Activated CD8-positive, alpha-beta T cell treated with anti-CD3 and anti-CD28 coated beads for 36 hours (primary cell): Measurements from ENCODE around the gene OR4E2. TPM values are rescaled to one million over a fixed set of nuclear protein-coding genes. Genes with fewer than 3 reads are reported as not detected.

Experiments
- ATAC-seq: fragments of 200-7000 bp; cut with Tn5 transposase; one replicate; pipeline ENCODE4 v1.10.0; 2021; ENCODE audit warnings: mild to moderate bottlenecking, moderate library complexity
- CTCF ChIA-PET: fragments of 350-600 bp; sonication (Branson Sonifier 250); formaldehyde crosslinking; loops from one replicate; lab custom pipeline; 2021; ENCODE audit warnings: antibody characterized with exemption; lab: Charles Lee
- POLR2A ChIA-PET: fragments of 350-600 bp; sonication (Branson Sonifier 250); formaldehyde crosslinking; loops from one replicate; lab custom pipeline; 2021; ENCODE audit warnings: antibody characterized with exemption; lab: Charles Lee
- DNase-seq: peaks from one replicate; pipeline ENCODE4 v3.0.0-alpha.2; 2020
- H3K27ac Mint-ChIP-seq: one replicate; pipeline ENCODE4 v1.8.0; 2021; ENCODE audit warnings: mild to moderate bottlenecking, mixed read lengths
- H3K27me3 Mint-ChIP-seq: one replicate; pipeline ENCODE4 v1.8.0; 2021; ENCODE audit warnings: mixed read lengths
- H3K36me3 Mint-ChIP-seq: one replicate; pipeline ENCODE4 v1.8.0; 2021; ENCODE audit warnings: low read depth, mixed read lengths
- H3K4me1 Mint-ChIP-seq: one replicate; pipeline ENCODE4 v1.8.0; 2021; ENCODE audit warnings: low read depth, mixed read lengths
- H3K4me3 Mint-ChIP-seq: one replicate; pipeline ENCODE4 v1.8.0; 2021; ENCODE audit warnings: mild to moderate bottlenecking, moderate library complexity, mixed read lengths
- H3K9me3 Mint-ChIP-seq: one replicate; pipeline ENCODE4 v1.8.0; 2021; ENCODE audit warnings: mixed read lengths
- CTCF ChIP-seq: fragments of 200-600 bp; IDR thresholded peaks from one replicate; pipeline ENCODE4 v1.8.0; 2022; ENCODE audit warnings: antibody characterized with exemption, mild to moderate bottlenecking
- intact Hi-C: fragments of 100-400 bp; cut with micrococcal nuclease; formaldehyde crosslinking; loops from one replicate; pipeline ENCODE4 v1.10.0; 2022
- total RNA-seq, 2 experiments: library from RNA; stranded (reverse); gene quantifications; one replicate each; pipeline ENCODE4 v1.2.3, GENCODE V29; 2021

The OR4E2 gene
- total RNA-seq, 2 experiments from 2014 or later = not detected

GRCh38 chr14:21652209-21652808 lies 1.3 kb upstream of the OR4E2 start:
- Mint-ChIP-seq H3K9me3 (peaks cover 1% of the 10 kb centered on the region), H3K27ac (no peak overlapping the region), H3K27me3 (peaks cover 23% of the 10 kb centered on the region), H3K36me3 (no peaks in the 10 kb centered on the region), H3K4me3 (no peak overlapping the region), H3K4me1 (no peaks in the 10 kb centered on the region)
- ATAC-seq = no peak
- POLR2A ChIA-PET = interaction anchor here (1.1 kb wide), 1 partner anchor 9 kb away, joined by 4 read pairs; no protein-coding TSS in a partner anchor
- no peak for TF ChIP-seq CTCF
- CTCF ChIA-PET = interaction anchor here (1.3 kb wide), 1 partner anchor 12 kb away, joined by 6 read pairs; no protein-coding TSS in a partner anchor
- intact Hi-C loops = no loop called here
- DNase-seq = no peak

- no peak for ATAC-seq
- H3K27ac Mint-ChIP-seq = no peak overlapping the region
- no peaks in the 10 kb centered on the region for H3K4me1 Mint-ChIP-seq
- DNase-seq = no peak
- no peaks in the 10 kb centered on the region for H3K9me3 Mint-ChIP-seq
- peaks cover 25% of the 10 kb centered on the region for H3K27me3 Mint-ChIP-seq
- ChIA-PET CTCF (no interaction called here), POLR2A (no interaction called here)
- no peaks in the 10 kb centered on the region for H3K36me3 Mint-ChIP-seq
- TF ChIP-seq CTCF = no peak
- intact Hi-C loops = no loop called here
- H3K4me3 Mint-ChIP-seq = no peak overlapping the region
Measured at GRCh38 chr14:21654215-21654614, 580 bp downstream of the OR4E2 start.

DNA sequence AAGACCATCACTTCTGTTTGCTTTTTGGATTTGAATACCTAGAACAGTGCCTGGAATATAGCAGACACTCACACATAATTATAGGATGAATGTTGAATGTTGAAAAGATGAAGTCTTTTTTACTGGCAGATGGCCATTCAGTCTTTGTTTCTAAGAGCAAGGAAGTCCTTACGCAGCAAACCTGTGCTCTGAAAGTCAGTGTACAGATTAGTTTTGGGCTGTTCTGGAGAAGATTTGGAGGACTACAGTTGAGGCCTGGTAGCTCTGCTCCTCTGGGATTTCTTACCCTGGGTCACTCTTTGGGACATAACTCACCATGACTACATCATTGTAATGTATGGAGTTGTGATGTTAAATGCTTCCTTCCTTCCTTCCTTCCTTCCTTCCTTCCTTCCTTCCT lies 3.3 kb downstream of the OR4E2 start:
- no peak for TF ChIP-seq CTCF
- Mint-ChIP-seq H3K27ac (no peak overlapping the region), H3K36me3 (no peaks in the 10 kb centered on the region), H3K4me1 (no peaks in the 10 kb centered on the region), H3K27me3 (peaks cover 14% of the 10 kb centered on the region), H3K4me3 (no peak overlapping the region), H3K9me3 (no peaks in the 10 kb centered on the region)
- no peak for ATAC-seq
- no peak for DNase-seq
- CTCF ChIA-PET = no interaction called here
- intact Hi-C loops = no loop called here
- POLR2A ChIA-PET = no interaction called here

DNA sequence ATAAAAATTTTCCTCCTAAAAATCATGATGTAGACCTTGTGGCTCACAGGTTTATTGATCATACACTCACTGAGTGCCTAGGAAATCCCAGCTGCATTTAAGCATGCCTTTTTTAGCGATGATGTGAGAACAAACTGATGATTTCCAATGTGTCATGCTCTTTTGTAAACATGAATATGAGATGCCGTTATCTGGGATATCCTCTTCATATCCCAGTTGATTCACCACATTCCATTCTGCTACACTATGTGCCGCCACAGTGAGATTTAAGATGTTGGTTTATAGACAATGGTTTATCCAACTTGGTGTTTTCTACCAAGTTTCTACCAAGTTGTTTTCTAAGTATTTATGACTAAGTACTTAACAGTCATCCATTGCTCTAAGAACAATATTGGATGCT lies 14.7 kb downstream of the OR4E2 start:
- ATAC-seq = no peak
- peaks cover 8% of the 10 kb centered on the region for H3K27me3 Mint-ChIP-seq
- CTCF ChIA-PET = no interaction called here

More for the DNA sequence above, 14.7 kb downstream of the OR4E2 start:
- no peak for DNase-seq
- no peak overlapping the region for H3K4me3 Mint-ChIP-seq
- H3K4me1 Mint-ChIP-seq = no peaks in the 10 kb centered on the region
- intact Hi-C loops = no loop called here
- H3K36me3 Mint-ChIP-seq = no peaks in the 10 kb centered on the region
- H3K27ac Mint-ChIP-seq = no peak overlapping the region
- no peaks in the 10 kb centered on the region for H3K9me3 Mint-ChIP-seq
- POLR2A ChIA-PET = no interaction called here
- no peak for TF ChIP-seq CTCF
